ENCODE results near the gene MMEL1.

Gene MMEL1

GRCh38 chr1:2591233-2591580, 41.6 kb downstream of the MMEL1 start:
- DNase-seq: no peak
- in situ Hi-C loops (cut with HindIII; ENCODE audit: low pct_ligation_motif_present, low sequenced_read_pairs): no loop called here
- Histone ChIP-seq H3K36me3 (replicated peaks) (no peaks in the 10 kb centered on the region), H3K27ac (no peak overlapping the region), H3K4me3 (ENCODE audit: low read depth, low read length) (no peak overlapping the region), H3K27me3 (replicated peaks) (no peaks in the 10 kb centered on the region)
- no peak for TF ChIP-seq CTCF (IDR thresholded peaks at IDR 0.05; ENCODE audit: low read depth, low read length, missing control alignments)

GRCh38 chr1:2590233-2591141, 42.3 kb downstream of the MMEL1 start:
- Histone ChIP-seq H3K36me3 (replicated peaks) (no peaks in the 10 kb centered on the region), H3K4me3 (ENCODE audit: low read depth, low read length) (no peak overlapping the region), H3K27me3 (replicated peaks) (no peaks in the 10 kb centered on the region), H3K27ac (no peak overlapping the region)
- DNase-seq: no peak
- no peak for TF ChIP-seq CTCF (IDR thresholded peaks at IDR 0.05; ENCODE audit: low read depth, low read length, missing control alignments)
- in situ Hi-C loops (cut with HindIII; ENCODE audit: low pct_ligation_motif_present, low sequenced_read_pairs): no loop called here

GRCh38 chr1:2589431-2590232, 43.2 kb downstream of the MMEL1 start:
- no peaks in the 10 kb centered on the region for H3K27me3 ChIP-seq (replicated peaks)
- H3K4me3 ChIP-seq (ENCODE audit: low read depth, low read length): no peak overlapping the region
- H3K27ac ChIP-seq: no peak overlapping the region
- DNase-seq: no peak
- TF ChIP-seq CTCF (IDR thresholded peaks at IDR 0.05; ENCODE audit: low read depth, low read length, missing control alignments): no peak
- in situ Hi-C loops (cut with HindIII; ENCODE audit: low pct_ligation_motif_present, low sequenced_read_pairs): no loop called here
- H3K36me3 ChIP-seq (replicated peaks): no peaks in the 10 kb centered on the region

GRCh38 chr1:2588661-2589430, 44.0 kb downstream of the MMEL1 start:
- no peak for TF ChIP-seq CTCF (IDR thresholded peaks at IDR 0.05; ENCODE audit: low read depth, low read length, missing control alignments)
- in situ Hi-C loops (cut with HindIII; ENCODE audit: low pct_ligation_motif_present, low sequenced_read_pairs): no loop called here

GRCh38 chr1:2587860-2588571, 44.8 kb downstream of the MMEL1 start:
- TF ChIP-seq CTCF (IDR thresholded peaks at IDR 0.05; ENCODE audit: low read depth, low read length, missing control alignments): no peak
- Histone ChIP-seq H3K27ac (no peak overlapping the region), H3K4me3 (ENCODE audit: low read depth, low read length) (peak overlapping the region; percentile 79), H3K27me3 (replicated peaks) (no peaks in the 10 kb centered on the region), H3K36me3 (replicated peaks) (no peaks in the 10 kb centered on the region)
- no peak for DNase-seq
- in situ Hi-C loops (cut with HindIII; ENCODE audit: low pct_ligation_motif_present, low sequenced_read_pairs): no loop called here

More at GRCh38 chr1:2588661-2589430, 44.0 kb downstream of the MMEL1 start:
- Histone ChIP-seq H3K4me3 (ENCODE audit: low read depth, low read length) (no peak overlapping the region), H3K27ac (no peak overlapping the region), H3K36me3 (replicated peaks) (no peaks in the 10 kb centered on the region), H3K27me3 (replicated peaks) (no peaks in the 10 kb centered on the region)
- DNase-seq: no peak

All from brain microvascular endothelial cell (primary cell).